Activated CD8-positive, alpha-beta memory T cell treated with anti-CD3 and anti-CD28 coated beads, Interleukin-2, amount 50 U/mL, for 4 hours (primary cell): Measurements from ENCODE around the gene CERS3.

Experiments
- DNase-seq: peaks from one replicate; pipeline ENCODE4 v3.0.0-alpha.2; 2020

CERS3 gene

GRCh38 chr15:100528833-100529428, at the start of gene CERS3:
Gene CERS3, minus strand, starts transcription at chr15:100528950. Its CDS starts 27,101 bp downstream, at chr15:100501849.
- no peak for DNase-seq

DNA sequence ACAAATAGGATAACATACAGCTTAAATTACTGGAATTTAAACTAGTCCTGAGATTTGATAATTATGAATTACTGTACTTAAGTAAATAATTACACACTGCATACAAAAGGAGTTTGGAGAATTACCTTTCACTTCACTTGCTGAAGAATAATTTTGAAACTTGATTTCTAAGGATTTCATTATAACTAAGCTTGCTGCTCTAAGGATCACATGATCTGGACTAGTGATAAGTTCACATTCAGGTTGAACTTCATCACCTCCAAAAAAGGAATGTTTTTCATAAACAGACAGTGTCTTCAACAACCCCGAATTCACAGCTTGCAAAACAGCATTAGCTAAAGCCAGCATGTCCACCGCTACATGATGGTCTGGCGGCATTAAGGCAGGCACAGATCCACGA, 44.8 kb upstream of the CERS3 start:
- DNase-seq, result no peak

DNA sequence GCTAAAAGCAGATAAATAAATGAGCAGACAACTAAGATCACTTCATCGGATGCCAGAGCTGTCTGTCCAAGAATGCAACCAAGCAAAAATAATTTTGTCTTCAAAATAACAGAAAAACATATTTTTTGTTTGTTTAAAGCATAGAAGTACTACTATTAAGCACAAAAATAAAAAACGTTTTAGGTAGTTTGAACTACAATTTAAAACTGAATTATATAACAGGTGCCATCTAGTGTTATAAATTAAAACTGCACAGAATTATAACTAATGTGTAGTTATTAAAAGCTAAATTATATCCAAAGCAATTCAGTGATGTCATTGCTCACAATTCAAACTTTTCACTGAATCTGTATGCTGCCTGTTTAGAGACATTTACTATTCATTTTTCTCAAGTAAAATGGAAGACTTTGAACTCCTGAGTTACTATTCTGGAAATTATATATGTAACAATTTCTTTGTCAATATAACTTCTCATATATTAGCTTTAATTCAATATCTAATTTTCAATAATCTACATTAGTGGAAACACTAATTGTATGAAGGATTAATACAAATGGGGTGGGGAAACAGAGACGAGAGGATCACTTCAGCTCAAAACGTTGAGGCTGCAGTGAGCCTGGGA, 43.7 kb upstream of the CERS3 start:
- no peak for DNase-seq

GRCh38 chr15:100571592-100572167, 42.9 kb upstream of the CERS3 start:
- no peak for DNase-seq

GRCh38 chr15:100570735-100571313, 42.1 kb upstream of the CERS3 start:
- no peak for DNase-seq

DNA sequence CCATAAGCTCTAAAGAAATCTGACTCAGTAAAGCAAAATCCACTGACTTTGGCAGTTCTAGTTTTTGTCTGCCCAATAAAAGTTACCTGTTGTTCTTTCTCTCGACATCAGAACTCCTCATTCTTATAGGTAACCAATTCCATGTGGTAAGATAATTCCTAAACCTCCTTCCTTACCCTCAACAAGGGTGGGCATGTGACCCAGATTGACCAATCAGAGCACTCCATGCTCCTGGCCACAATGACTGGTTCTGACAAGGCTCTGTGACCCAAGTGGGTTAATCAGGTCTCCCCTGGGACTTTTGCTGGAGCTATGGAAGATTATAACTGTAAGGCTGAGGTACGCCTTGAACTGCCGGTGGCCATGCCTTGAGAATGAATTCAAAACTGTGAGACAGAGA, 41.5 kb upstream of the CERS3 start:
- DNase-seq, result no peak

- DNase-seq, result no peak
Observed at GRCh38 chr15:100569391-100569790, 40.6 kb upstream of the CERS3 start.

DNA sequence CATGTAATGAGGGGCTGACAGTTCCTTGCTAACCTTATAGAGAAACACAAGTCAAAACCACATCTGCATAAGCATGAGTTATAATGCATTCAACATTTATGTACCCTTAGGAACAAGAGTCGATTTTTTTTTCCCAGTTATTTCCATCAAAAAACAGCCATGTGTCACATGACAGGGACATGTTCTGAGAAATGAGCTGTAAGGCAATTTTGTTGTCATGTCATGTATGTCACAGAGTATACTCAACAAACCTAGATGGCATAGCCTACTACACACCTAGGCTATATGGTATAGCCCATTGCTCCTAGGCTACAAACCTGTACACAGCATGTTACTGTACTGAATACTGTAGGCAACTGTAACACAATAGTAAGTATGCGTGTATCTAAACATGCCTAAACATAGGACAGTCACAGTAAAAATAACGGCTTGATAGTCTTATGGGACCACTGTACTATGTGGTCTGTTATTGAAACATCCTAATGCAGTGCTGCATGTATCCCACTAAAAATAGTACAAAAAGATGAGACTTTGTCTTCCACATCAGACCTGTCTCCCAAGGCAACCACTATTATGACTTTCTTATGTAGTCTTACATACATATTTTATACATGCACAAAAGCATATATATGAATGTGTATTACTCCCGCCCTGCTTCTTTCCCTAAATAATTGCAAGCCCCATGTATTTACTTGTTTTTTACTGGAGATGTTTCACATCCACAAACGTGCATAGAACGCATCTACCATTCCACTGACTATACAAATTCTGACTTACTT, 38.3 kb upstream of the CERS3 start:
- no peak for DNase-seq

GRCh38 chr15:100565591-100565990, 36.8 kb upstream of the CERS3 start:
- no peak for DNase-seq

DNA sequence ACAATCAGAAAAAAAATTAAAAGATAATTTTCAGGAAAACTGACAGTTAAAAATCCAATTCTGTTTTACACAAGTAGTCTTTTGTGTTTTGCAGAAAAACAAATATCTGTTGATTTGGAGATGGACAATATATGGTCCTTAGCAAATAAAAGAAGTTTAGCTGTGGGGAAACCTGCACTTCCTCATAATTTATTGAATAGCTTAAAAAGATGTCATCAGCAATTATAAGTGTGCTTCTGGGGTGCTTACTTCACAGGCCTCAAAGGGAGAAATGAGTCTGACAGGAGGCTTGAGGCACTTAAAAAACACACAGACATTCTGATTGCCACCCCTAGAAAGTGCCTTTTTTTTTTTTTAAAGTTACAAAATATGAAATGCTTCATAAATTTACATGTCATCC, 31.6 kb upstream of the CERS3 start:
- no peak for DNase-seq

- DNase-seq, result no peak
Observed at GRCh38 chr15:100559330-100559729, 30.6 kb upstream of the CERS3 start.

GRCh38 chr15:100558771-100559254, 30.1 kb upstream of the CERS3 start:
- no peak for DNase-seq

- no peak for DNase-seq
Observed at GRCh38 chr15:100553468-100553867, 24.7 kb upstream of the CERS3 start.

DNA sequence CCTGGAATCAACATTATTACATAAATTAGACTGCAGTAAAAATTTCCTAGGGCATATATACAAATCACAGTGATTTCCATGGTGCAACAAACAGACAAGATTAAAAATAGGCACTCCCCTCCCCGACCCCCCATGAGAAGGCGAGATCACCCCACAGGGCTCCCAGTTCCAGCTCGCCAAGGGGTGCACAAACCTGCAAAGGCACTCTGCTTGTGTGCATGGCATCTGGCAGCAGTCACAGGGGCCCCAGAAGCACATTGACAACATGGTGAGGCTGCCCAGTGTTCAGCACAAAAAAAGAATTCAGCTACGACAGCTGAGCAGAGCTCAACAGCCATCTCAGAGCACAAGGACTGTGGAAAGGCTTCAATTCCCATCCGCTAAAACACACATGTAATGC, 19.2 kb upstream of the CERS3 start:
- no peak for DNase-seq

DNA sequence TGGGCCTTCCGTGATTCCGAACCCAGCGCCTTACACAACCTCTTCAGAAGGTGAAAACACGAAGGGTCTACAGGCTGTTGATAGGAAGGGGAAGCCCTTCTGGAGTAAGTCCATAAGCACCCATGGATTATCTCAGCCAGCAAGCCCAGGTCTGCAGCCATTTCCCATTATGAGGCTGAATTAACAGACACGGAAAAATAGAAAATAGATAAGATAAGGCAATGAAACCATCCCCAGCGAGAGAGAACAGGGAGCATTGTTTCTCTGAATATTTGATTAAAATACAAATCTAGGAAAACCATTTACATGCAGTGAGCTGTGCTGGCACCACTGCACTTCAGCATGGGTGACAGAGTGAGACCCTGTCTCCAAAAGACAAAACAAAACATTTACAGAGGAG, 16.2 kb upstream of the CERS3 start:
- DNase-seq, result no peak

- no peak for DNase-seq
Observed at GRCh38 chr15:100544338-100544841, 15.6 kb upstream of the CERS3 start.

DNA sequence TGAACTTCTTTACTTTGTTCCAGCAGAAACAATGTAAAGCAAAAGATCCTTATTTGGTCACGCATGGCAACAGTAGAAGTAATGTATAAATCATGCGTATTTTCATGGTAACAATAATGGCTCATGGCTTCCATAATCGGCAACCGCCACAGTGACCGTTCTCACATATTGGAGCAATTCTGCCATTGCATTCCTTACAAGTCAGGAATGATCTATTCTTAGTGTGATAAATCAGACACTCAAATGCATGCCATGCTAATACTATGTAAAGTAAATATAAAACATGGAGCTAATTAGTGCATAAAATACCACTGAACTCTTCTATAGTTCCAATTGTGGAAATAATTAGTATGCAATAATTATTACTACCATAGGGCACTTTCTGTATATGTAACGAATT, 13.5 kb upstream of the CERS3 start:
- DNase-seq, result no peak

DNA sequence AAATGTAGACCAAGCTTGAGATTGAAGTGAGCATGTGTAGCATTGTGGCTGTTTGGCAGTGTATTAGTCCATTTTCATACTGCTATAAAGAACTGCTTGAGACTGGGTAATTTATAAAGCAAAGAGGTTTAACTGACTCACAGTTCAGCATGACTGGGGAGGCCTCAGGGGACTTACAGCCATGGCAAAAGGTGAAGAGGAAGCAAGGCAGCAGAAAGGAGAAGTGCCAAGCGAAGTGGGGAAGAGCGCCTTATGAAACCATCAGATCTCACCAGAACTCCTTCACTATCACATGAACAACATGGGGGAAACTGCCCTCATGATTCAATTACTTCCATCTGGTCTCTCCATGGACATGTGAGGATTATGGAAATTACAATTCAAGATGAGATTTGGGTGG, 8.6 kb upstream of the CERS3 start:
- DNase-seq, result no peak

DNA sequence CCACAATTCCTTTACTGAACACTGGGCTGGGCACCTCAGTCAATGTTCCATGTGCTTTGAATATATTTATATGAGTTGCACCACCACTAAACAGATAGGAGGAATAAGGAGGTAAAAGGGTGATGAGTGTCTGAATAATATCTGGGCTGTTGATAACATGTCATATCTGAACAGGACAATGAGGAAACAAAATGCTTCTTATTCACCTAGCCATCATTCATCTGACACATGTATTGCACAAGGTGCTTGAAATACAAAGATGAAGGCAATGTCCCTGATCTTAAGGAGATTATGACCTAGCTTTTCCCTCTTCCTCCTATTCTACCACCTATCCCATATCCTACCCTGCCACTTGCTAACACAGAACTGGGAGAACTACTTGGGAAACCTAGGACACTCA, 8.0 kb upstream of the CERS3 start:
- no peak for DNase-seq

GRCh38 chr15:100533886-100534285, 5.1 kb upstream of the CERS3 start:
- no peak for DNase-seq

GRCh38 chr15:100531823-100532327, 3.1 kb upstream of the CERS3 start:
- no peak for DNase-seq

- DNase-seq, result no peak
Observed at GRCh38 chr15:100531204-100531603, 2.5 kb upstream of the CERS3 start.

DNA sequence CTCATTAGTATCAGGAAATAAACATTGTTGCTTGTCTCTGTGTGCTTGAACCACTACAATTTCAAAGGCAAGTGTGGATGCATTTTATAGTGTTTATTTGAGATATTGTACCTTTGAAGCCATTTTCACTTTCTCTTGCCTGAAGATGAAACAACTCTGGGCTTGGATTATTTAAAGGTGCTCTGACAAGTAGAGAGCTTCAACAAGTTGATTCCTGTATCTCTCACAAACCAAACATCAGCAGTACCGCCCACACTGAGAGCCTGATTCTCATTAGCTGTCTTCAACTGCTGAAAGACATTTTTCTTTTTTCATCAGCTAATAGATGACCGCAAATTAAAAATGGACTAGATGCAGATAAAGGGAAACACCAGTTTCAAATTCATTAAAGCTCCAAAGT, 806 bp upstream of the CERS3 start:
- no peak for DNase-seq
